Loucy (cell line): ENCODE measurements around the gene RXRA.

Experiments
- H2AFZ ChIP-seq: fragments of 200-600 bp; sonication (generic); 2 replicates; pipeline ENCODE4 v1.6.0; 2016; ENCODE audit warnings: antibody characterized with exemption, mild to moderate bottlenecking, low read length, moderate library complexity
- H3F3A ChIP-seq: fragments of 200-600 bp; 2 replicates; pipeline ENCODE4 v1.6.0; 2016; ENCODE audit warnings: antibody characterized with exemption, low read depth, mild to moderate bottlenecking
- H3K27me3 ChIP-seq: fragments of 200-600 bp; sonication (generic); 2 replicates; pipeline ENCODE4 v1.6.1; 2014; ENCODE audit warnings: low read length, mild to moderate bottlenecking; ENCODE audit not compliant: insufficient read depth, poor library complexity, severe bottlenecking
- H3K36me3 ChIP-seq: fragments of 200-600 bp; sonication (generic); 2 replicates; pipeline ENCODE4 v1.6.1; 2016; ENCODE audit warnings: low read length; ENCODE audit not compliant: insufficient read depth
- H3K4me1 ChIP-seq: fragments of 200-600 bp; sonication (generic); 2 replicates; pipeline ENCODE4 v1.5.1; 2014; ENCODE audit warnings: low read length, mild to moderate bottlenecking; ENCODE audit not compliant: insufficient read depth, poor library complexity, severe bottlenecking
- H3K4me2 ChIP-seq: fragments of 200-600 bp; sonication (generic); 2 replicates; pipeline ENCODE4 v1.6.0; 2014; ENCODE audit warnings: antibody characterized with exemption, low read length, low read depth, mild to moderate bottlenecking; ENCODE audit not compliant: poor library complexity, severe bottlenecking
- H3K4me3 ChIP-seq: fragments of 200-600 bp; sonication (generic); 2 replicates; pipeline ENCODE4 v1.5.1; 2014; ENCODE audit warnings: low read length, mild to moderate bottlenecking, mixed read lengths; ENCODE audit not compliant: poor library complexity, severe bottlenecking
- H3K79me2 ChIP-seq: fragments of 200-600 bp; sonication (generic); 2 replicates; pipeline ENCODE4 v1.6.1; 2014; ENCODE audit warnings: low read length; ENCODE audit not compliant: insufficient read depth
- H3K9ac ChIP-seq: fragments of 200-600 bp; sonication (generic); 2 replicates; pipeline ENCODE4 v1.6.0; 2014; ENCODE audit warnings: mild to moderate bottlenecking, low read depth, low read length, moderate library complexity; ENCODE audit not compliant: poor library complexity, severe bottlenecking
- H3K9me2 ChIP-seq: fragments of 200-600 bp; sonication (generic); replicated peaks from 2 replicates; pipeline ENCODE4 v1.6.1; 2016; ENCODE audit warnings: low read depth, low read length, mixed read lengths
- H3K9me3 ChIP-seq: fragments of 200-600 bp; sonication (generic); 2 replicates; pipeline ENCODE4 v1.6.1; 2014; ENCODE audit warnings: mild to moderate bottlenecking, antibody characterized with exemption, low read length, low read depth; ENCODE audit not compliant: insufficient read depth
- H4K20me1 ChIP-seq: fragments of 200-600 bp; sonication (generic); 2 replicates; pipeline ENCODE4 v1.6.0; 2014; ENCODE audit warnings: antibody characterized with exemption, low read length, mild to moderate bottlenecking; ENCODE audit not compliant: insufficient read depth, poor library complexity, severe bottlenecking
- CTCF ChIP-seq: fragments of 200-600 bp; sonication (generic); conservative IDR thresholded peaks from 2 replicates; pipeline ENCODE4 v1.5.1; 2014; ENCODE audit warnings: mild to moderate bottlenecking, antibody characterized with exemption, low read length
- EZH2phosphoT487 ChIP-seq: fragments of 200-600 bp; IDR thresholded peaks from 2 replicates; pipeline ENCODE4 v1.6.1; 2018; ENCODE audit warnings: antibody characterized with exemption, mild to moderate bottlenecking, moderate library complexity, borderline replicate concordance

Gene RXRA

GRCh38 chr9:134375011-134375390 is 48.7 kb downstream of the RXRA start:
- Histone ChIP-seq H4K20me1 (no peaks in the 10 kb centered on the region), H3F3A (no peaks in the 10 kb centered on the region), H3K9me3 (no peaks in the 10 kb centered on the region), H3K9ac (no peak overlapping the region), H3K4me1 (peaks cover 34% of the 10 kb centered on the region), H3K27me3 (no peaks in the 10 kb centered on the region), H3K4me2 (no peak overlapping the region), H3K9me2 (no peaks in the 10 kb centered on the region), H3K36me3 (no peaks in the 10 kb centered on the region), H3K79me2 (peaks cover 90% of the 10 kb centered on the region; the same call in 1 of the 2 replicates), H2AFZ (no peak overlapping the region), H3K4me3 (no peak overlapping the region)
- TF ChIP-seq EZH2phosphoT487 (no peak), CTCF (no peak)

GRCh38 chr9:134375430-134376385 is 49.5 kb downstream of the RXRA start:
- no peaks in the 10 kb centered on the region for H3K27me3 ChIP-seq
- H2AFZ ChIP-seq, result no peak overlapping the region
- H3K4me2 ChIP-seq, result no peak overlapping the region
- no peaks in the 10 kb centered on the region for H4K20me1 ChIP-seq
- no peaks in the 10 kb centered on the region for H3K9me3 ChIP-seq
- H3K9ac ChIP-seq, result no peak overlapping the region
- H3K36me3 ChIP-seq, result no peaks in the 10 kb centered on the region
- no peaks in the 10 kb centered on the region for H3K9me2 ChIP-seq
- no peak for TF ChIP-seq EZH2phosphoT487
- no peak for TF ChIP-seq CTCF
- H3K4me3 ChIP-seq, result no peak overlapping the region
- H3K79me2 ChIP-seq, result peaks cover 90% of the 10 kb centered on the region; the same call in 1 of the 2 replicates
- no peaks in the 10 kb centered on the region for H3F3A ChIP-seq
- peaks cover 39% of the 10 kb centered on the region for H3K4me1 ChIP-seq

DNA sequence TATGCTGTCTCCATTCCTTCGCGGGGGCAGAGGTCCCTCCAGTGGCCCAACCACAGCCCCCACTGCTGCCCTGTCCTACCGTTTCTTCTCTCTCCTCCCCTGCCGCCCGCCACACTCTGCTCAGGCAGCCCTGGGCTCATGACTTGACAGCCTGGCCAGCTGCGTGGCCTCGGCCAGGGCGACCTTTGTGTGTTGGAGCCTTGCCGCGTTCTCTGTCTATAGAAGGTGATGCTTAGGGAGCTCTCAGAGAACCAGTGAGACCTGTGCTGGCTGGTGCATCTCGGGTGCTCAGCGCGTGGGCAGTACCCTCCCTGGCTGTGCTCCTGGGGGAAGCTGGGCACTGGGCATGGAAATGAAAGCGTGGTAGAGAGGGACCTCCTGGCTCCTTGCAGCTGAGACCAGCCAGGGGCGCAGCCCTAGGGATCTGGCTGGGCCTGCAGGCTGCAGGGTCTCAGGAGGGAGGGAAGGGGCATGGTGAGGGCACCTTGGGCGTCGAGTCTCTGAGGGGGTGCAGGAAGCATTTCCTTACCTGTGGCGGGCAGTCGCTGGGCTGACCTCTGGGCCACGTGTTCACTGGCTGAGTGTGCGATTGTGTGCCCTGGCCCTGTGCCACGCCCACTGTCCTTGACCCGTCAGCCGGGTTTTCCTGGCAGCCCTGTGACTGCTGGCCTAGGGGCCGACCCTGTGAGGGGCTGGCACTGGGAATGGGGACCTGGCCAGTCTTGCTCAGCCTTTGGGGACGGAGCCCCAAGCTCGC is 50.3 kb downstream of the RXRA start:
- TF ChIP-seq EZH2phosphoT487 (no peak), CTCF (no peak)
- Histone ChIP-seq H3K9me3 (no peaks in the 10 kb centered on the region), H3K4me3 (no peak overlapping the region), H3K36me3 (no peaks in the 10 kb centered on the region), H3K4me1 (peaks cover 47% of the 10 kb centered on the region), H2AFZ (no peak overlapping the region), H3K27me3 (no peaks in the 10 kb centered on the region), H3K4me2 (no peak overlapping the region), H3K79me2 (peaks cover 92% of the 10 kb centered on the region), H3K9me2 (no peaks in the 10 kb centered on the region), H4K20me1 (no peaks in the 10 kb centered on the region), H3F3A (no peaks in the 10 kb centered on the region), H3K9ac (no peak overlapping the region)
